Activated T-helper 1 cell treated with anti-CD3 and anti-CD28 coated beads, Interleukin-12 subunit alpha, Interleukin-12 subunit beta, Interleukin-2, Interleukin-4 antibody, amounts not matched to agents 30 ng/mL and 10 ng/mL and 1 ng/mL, durations not matched to agents 14 hours and 24 hours and 36 hours (primary cell): ENCODE data around the gene GALNT14. TPM values are rescaled to one million over a fixed set of nuclear protein-coding genes. Genes with fewer than 3 reads are reported as not detected.

Source experiments
- DNase-seq: peaks from one replicate; pipeline ENCODE4 v3.0.0; 2021; ENCODE audit warnings: low spot score
- H3K27ac Mint-ChIP-seq: one replicate; pipeline ENCODE4 v1.8.0; 2021; ENCODE audit warnings: mild to moderate bottlenecking, mixed read lengths
- H3K27me3 Mint-ChIP-seq: one replicate; pipeline ENCODE4 v1.8.0; 2022; ENCODE audit warnings: mild to moderate bottlenecking, moderate library complexity, mixed read lengths; ENCODE audit not compliant: insufficient read depth
- H3K36me3 Mint-ChIP-seq: one replicate; pipeline ENCODE4 v1.8.0; 2021; ENCODE audit warnings: low read depth, mixed read lengths
- H3K4me1 Mint-ChIP-seq: one replicate; pipeline ENCODE4 v1.8.0; 2021; ENCODE audit warnings: low read depth, mixed read lengths
- H3K4me3 Mint-ChIP-seq: one replicate; pipeline ENCODE4 v1.8.0; 2021; ENCODE audit warnings: mild to moderate bottlenecking, moderate library complexity, mixed read lengths
- H3K9me3 Mint-ChIP-seq: one replicate; pipeline ENCODE4 v1.8.0; 2021; ENCODE audit warnings: mixed read lengths
- intact Hi-C: fragments of 100-400 bp; cut with micrococcal nuclease; formaldehyde crosslinking; loops from one replicate; pipeline ENCODE4 v1.15.1; 2024
- total RNA-seq: library from RNA; stranded (reverse); gene quantifications from 2 replicates; pipeline ENCODE4 v1.2.3, GENCODE V29; 2022

The GALNT14 gene
- total RNA-seq, 1 donor from 2014 or later = 0.21 TPM

DNA sequence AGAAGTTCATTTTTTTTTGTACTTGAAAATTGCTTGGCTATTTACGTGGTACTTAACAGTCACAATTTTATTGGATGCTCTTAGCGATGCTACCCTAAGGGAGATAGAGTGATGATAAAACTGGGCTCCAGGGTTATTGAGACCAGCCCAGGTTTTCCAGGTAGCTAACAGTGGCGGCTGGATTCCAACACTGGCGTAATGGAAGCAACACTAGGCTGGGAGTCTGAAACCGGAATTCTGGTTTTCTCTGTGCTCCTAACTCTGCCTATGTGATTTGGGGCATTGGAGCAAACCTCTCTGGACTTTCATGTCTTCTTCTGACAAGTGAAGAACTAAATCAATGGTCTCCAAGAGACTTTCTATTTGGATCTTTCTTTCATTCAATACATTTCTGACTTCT is 9.4 kb upstream of the GALNT14 start:
- H3K36me3 Mint-ChIP-seq = no peaks in the 10 kb centered on the region
- no peaks in the 10 kb centered on the region for H3K9me3 Mint-ChIP-seq
- H3K27me3 Mint-ChIP-seq = peaks cover 20% of the 10 kb centered on the region
- H3K4me3 Mint-ChIP-seq = no peak overlapping the region
- intact Hi-C loops = no loop called here
- no peak for DNase-seq
- no peaks in the 10 kb centered on the region for H3K4me1 Mint-ChIP-seq
- no peak overlapping the region for H3K27ac Mint-ChIP-seq

DNA sequence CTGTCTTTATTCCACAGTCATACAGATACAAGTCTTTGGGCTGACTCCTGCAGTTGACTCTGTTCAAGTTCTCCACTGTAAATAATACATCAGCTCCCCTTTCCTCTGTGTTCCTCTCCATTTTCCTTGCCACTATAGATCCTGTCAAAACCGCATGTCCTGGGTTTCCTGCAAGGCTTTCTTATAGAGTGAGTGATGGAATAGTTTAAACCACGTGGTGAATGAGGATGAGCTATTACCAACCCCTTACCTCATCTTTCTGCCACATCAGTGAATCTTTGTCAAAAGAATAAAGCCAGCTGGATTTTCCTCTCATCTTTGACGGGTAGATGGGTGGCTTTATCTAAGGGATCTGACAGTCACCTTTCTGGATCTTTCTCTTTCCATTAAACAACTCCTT is 3.9 kb upstream of the GALNT14 start:
- intact Hi-C loops = no loop called here
- peaks cover under 1% of the 10 kb centered on the region for H3K4me1 Mint-ChIP-seq
- H3K36me3 Mint-ChIP-seq = no peaks in the 10 kb centered on the region
- no peaks in the 10 kb centered on the region for H3K9me3 Mint-ChIP-seq
- H3K27me3 Mint-ChIP-seq = peaks cover 37% of the 10 kb centered on the region
- no peak for DNase-seq
- H3K27ac Mint-ChIP-seq = no peak overlapping the region
- no peak overlapping the region for H3K4me3 Mint-ChIP-seq

DNA sequence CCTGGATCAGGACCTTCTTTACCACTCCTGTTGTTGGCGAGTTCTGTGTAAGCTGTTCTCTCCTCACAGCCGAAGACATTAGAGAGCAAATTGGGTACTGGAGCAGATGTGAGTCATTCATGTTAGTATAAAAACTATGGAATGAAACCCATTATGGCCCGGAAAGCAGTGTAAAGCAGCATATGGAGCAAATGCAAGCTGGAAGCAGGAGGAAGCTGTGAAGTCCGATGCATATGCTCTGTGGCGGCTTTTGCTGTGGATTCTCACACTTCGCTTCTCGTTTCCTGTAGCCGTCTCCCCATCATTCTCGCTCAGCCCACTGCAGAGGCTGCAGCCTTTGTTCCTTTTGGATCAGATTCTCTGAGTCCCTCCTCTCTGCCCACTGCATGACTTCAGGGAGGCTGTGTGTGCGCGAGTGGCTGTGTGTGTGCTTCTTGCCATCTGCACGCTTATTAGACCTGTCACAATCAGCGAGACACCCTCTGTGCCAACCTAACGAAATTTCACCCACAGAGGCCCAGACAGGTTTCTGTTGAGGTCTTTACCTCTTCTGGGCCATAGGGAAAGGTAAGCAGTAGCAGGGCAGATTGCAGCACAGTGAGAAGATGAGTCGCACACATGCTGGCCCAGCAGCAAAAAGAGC is 3.3 kb upstream of the GALNT14 start:
- peaks cover 42% of the 10 kb centered on the region for H3K27me3 Mint-ChIP-seq

DNA sequence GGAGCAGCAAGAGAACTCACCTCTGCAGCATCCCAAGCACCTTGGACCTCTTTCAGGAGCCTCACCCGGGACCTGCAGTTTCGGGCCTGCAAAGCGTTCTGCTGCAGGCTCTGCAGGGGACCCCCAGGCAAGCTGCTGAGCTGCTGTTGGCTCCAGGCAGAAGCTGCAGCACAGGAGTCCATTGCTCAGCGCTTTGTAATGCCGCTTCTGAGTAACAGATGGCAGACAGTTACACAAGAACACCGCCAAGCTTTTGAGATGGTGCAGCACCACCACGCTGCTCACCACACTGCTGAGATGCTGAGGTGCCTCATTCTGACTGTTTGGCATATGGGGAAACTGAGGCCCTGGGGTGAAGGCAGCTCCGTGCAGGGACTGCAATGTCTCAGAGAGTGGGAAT is 1.9 kb upstream of the GALNT14 start:
- H3K36me3 Mint-ChIP-seq = no peaks in the 10 kb centered on the region
- DNase-seq = no peak
- no peak overlapping the region for H3K4me3 Mint-ChIP-seq
- H3K9me3 Mint-ChIP-seq = no peaks in the 10 kb centered on the region
- no peak overlapping the region for H3K27ac Mint-ChIP-seq
- H3K27me3 Mint-ChIP-seq = peaks cover 54% of the 10 kb centered on the region
- peaks cover 5% of the 10 kb centered on the region for H3K4me1 Mint-ChIP-seq
- intact Hi-C loops = no loop called here

More for the DNA sequence above, 3.3 kb upstream of the GALNT14 start:
- intact Hi-C loops = no loop called here
- no peak for DNase-seq
- H3K4me1 Mint-ChIP-seq = peaks cover 5% of the 10 kb centered on the region
- no peak overlapping the region for H3K4me3 Mint-ChIP-seq
- H3K36me3 Mint-ChIP-seq = no peaks in the 10 kb centered on the region
- H3K9me3 Mint-ChIP-seq = no peaks in the 10 kb centered on the region
- H3K27ac Mint-ChIP-seq = no peak overlapping the region

DNA sequence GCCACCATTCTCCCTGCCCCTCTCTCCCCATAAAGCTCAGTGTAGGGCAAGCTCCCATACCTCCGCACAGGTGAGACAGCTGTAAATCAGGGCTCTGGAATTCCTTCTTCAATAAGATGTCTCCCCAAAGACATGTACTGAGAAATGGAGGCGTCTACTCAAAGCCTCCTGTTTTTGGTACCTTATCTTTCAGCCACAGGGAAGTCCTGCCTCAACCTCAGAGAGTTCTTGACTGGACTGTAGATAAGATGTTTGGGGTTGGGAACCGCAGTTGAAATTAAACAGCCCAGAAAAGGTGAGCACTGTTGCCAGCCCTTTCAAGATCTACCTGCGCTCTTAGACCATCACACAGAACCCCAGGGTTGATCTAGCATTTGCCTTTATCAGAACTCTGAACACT is 1.4 kb upstream of the GALNT14 start:
- Mint-ChIP-seq H3K9me3 (no peaks in the 10 kb centered on the region), H3K27me3 (peaks cover 57% of the 10 kb centered on the region), H3K4me1 (peaks cover 5% of the 10 kb centered on the region), H3K36me3 (no peaks in the 10 kb centered on the region), H3K4me3 (no peak overlapping the region), H3K27ac (no peak overlapping the region)
- no peak for DNase-seq
- intact Hi-C loops = no loop called here

DNA sequence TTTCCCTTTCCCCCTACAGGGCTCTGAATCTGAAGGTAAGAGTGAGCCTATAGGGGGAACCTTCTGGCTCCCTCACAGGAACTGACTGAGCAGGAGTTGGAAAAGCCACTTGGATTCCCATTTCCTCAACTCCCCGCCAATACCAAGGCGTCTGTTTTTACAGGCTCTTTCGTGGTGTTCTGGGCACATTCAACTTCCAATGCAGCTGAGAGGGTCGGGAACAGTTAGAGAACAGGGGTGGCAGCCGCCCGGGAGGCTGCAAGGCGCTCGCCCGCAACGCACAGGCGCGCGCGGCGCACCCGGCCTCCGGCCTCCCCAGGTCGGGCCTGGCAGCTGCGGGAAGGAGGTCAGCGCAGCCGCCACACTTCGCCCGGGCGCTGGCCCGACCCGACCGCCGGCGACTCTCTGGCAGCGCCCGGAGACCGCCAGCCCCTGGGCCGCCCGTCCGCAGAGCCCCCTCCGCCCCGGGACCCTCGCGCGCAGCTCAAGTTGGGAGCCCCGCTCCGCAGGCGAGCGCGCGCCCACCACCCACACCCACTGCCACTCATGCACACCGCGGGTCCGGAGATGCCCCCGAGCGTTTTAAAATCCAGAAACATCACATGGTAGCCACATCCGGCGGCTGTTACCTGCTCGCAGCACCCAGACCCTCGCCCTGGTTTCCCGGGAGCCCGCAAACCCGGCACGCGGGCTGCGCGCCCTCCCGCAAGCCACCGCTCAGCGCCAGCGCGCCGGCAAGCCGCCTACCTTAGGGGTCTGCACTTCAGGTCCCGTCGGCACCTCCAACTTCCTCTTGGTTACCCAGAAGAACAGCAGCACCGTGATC is 816 bp downstream of the GALNT14 start:
- H3K36me3 Mint-ChIP-seq = no peaks in the 10 kb centered on the region
- no peak overlapping the region for H3K27ac Mint-ChIP-seq
- DNase-seq = no peak
- H3K4me1 Mint-ChIP-seq = peaks cover 5% of the 10 kb centered on the region
- intact Hi-C loops = loop anchor here (1.0 kb wide), 1 partner anchor 196 kb away; no protein-coding TSS in a partner anchor
- H3K9me3 Mint-ChIP-seq = no peaks in the 10 kb centered on the region
- peak overlapping the region; percentile 36 for H3K4me3 Mint-ChIP-seq
- H3K27me3 Mint-ChIP-seq = peaks cover 54% of the 10 kb centered on the region

DNA sequence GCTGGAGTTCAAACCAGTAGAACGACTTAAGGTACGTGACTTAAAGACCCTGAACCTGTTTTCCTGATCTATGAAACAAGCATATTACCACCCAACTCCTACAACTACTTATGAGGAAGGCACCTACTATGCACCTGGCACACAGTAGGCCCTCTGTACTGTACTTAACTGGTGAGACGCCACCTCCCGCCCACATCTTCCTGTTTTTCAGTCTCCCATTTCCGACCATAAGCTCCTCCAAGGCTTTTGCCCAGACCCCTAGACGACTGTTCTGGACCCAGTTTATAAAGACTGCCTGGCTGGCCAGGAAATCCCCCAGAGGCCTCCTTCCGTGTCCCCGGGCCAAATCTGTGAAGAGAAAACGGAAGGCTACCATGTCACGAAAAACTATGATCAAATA is 1.5 kb downstream of the GALNT14 start:
- no peaks in the 10 kb centered on the region for H3K9me3 Mint-ChIP-seq
- no peaks in the 10 kb centered on the region for H3K36me3 Mint-ChIP-seq
- no peak for DNase-seq
- peaks cover 54% of the 10 kb centered on the region for H3K27me3 Mint-ChIP-seq
- intact Hi-C loops = no loop called here
- H3K4me3 Mint-ChIP-seq = peak overlapping the region; percentile 36
- H3K4me1 Mint-ChIP-seq = peaks cover 5% of the 10 kb centered on the region
- no peak overlapping the region for H3K27ac Mint-ChIP-seq

DNA sequence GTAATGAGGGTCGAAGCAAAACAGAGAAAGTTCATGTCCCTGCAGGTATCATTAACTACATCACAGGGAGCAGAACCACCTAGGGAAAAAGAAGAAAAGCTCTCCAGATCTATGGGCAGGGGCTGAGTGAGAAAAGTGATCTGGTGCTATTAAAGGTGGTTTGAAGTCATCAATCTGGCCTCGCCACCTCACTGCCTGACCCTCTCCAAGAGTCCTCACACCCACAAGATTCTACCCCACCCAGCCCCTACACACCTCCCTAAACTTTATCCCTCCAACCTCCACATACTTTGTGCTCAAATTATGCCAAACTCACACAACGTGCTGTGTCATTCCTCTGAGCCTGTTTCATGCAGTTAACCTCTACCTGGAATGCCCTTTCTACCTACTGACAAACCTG is 2.2 kb downstream of the GALNT14 start:
- H3K9me3 Mint-ChIP-seq = no peaks in the 10 kb centered on the region
- H3K4me3 Mint-ChIP-seq = no peak overlapping the region
- intact Hi-C loops = no loop called here
- peaks cover 5% of the 10 kb centered on the region for H3K4me1 Mint-ChIP-seq
- H3K36me3 Mint-ChIP-seq = no peaks in the 10 kb centered on the region
- H3K27ac Mint-ChIP-seq = no peak overlapping the region
- DNase-seq = no peak
- peaks cover 50% of the 10 kb centered on the region for H3K27me3 Mint-ChIP-seq

DNA sequence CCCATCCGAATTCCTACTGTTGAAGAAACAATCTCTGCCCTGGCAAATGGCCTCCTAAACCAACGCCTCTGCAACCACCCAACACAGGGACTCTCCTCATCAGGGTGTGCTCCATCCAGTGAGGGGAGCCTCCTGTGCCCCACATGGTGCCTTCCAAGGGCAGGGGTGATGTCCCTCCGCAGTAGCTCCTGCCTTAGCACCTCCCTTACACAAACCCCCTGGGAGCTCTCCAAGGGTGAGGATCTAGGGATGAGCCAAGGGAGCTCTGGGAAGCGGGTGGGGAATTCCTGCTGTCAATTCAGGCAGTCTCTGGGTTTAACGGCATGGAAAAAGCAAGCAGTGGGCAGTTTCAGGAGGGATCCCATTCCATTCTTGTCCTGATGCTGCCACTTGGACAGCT is 3.8 kb downstream of the GALNT14 start:
- no peak overlapping the region for H3K4me3 Mint-ChIP-seq
- H3K4me1 Mint-ChIP-seq = peaks cover 5% of the 10 kb centered on the region
- H3K27ac Mint-ChIP-seq = no peak overlapping the region
- H3K36me3 Mint-ChIP-seq = no peaks in the 10 kb centered on the region
- H3K27me3 Mint-ChIP-seq = peaks cover 40% of the 10 kb centered on the region
- no peaks in the 10 kb centered on the region for H3K9me3 Mint-ChIP-seq
- intact Hi-C loops = no loop called here
- no peak for DNase-seq

DNA sequence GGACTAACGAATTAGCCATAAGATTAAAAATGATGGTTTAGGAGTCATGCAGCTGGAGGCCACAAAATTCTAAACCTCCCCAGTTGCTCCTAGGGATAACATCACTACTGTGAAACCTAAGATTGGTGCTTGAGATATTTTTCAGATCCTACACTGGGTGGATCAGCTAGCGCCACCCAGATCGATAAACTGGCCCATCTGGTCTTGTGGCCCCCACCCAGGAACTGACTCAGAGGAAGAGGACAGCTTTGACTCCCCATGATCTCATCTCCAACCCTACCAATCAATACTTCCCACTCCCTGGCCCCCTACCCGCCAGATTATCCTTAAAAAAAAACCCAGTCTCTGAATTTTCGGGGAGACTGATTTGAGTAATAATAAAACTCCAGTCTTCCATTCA is 5.5 kb downstream of the GALNT14 start:
- peaks cover 30% of the 10 kb centered on the region for H3K27me3 Mint-ChIP-seq
- H3K9me3 Mint-ChIP-seq = no peaks in the 10 kb centered on the region
- intact Hi-C loops = no loop called here

DNA sequence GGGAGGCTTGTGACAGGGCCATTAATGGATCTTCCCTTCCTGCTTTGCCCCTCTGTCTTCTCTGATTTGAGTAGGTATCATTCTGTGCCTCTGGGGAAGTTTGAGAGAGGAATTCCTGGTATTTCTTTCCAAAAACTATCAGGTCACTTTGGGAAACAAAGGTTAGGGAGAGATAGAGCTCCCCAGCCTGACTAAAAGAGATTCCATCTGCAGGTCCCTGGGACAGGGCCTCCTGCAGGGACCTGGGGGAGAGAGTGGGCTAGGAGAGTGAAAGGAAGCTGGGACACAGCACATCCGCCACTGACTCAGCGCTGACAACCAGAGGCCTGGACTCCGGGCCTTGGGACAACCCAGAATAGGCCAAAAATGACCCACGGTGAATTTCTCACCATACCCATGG is 6.4 kb downstream of the GALNT14 start:
- Mint-ChIP-seq H3K27me3 (peaks cover 28% of the 10 kb centered on the region), H3K4me1 (peaks cover 2% of the 10 kb centered on the region), H3K9me3 (no peaks in the 10 kb centered on the region), H3K27ac (no peak overlapping the region), H3K4me3 (no peak overlapping the region), H3K36me3 (no peaks in the 10 kb centered on the region)
- intact Hi-C loops = no loop called here
- DNase-seq = no peak

More for the DNA sequence above, 5.5 kb downstream of the GALNT14 start:
- no peak overlapping the region for H3K27ac Mint-ChIP-seq
- no peak overlapping the region for H3K4me3 Mint-ChIP-seq
- H3K36me3 Mint-ChIP-seq = no peaks in the 10 kb centered on the region
- no peak for DNase-seq
- peaks cover 5% of the 10 kb centered on the region for H3K4me1 Mint-ChIP-seq

DNA sequence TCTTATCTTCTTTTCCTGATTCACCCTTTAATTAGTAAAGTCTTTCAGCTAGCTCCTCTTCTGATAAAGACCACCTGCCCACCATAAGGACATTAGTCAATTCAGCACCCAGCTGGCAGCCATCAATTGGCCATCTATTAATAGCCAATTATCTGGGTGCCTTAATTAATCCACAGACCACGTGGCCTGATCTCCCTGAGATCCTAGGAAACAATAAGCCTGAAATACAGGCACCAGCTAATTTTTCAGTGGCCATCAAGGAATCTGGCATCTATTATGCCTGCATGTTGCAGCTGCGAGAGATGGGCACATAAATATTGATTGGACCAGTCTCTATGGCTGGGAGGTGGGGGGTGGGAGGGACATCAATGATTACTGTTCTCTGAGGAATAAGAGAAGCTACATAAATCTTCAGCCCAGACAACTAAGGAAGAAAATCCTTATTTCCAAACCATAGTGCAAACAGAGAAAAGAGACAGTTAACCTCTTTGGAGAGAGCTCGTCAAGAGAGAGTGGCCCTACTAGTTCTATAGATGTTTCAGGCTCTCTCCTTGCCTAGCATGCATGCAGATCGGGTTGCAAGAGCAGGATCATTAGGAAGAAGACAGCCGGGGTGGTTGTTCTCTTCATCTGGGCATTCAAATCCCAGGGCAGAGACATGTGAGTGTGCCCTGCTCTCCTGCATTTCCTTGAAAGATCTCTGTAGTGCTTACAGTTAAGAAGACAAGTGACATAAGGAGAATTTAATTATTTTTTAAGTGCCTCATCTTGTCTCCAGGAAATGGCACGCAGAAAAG is 8.7 kb downstream of the GALNT14 start:
- peaks cover 7% of the 10 kb centered on the region for H3K27me3 Mint-ChIP-seq
- intact Hi-C loops = no loop called here
- no peaks in the 10 kb centered on the region for H3K4me1 Mint-ChIP-seq
- no peaks in the 10 kb centered on the region for H3K36me3 Mint-ChIP-seq
- no peaks in the 10 kb centered on the region for H3K9me3 Mint-ChIP-seq
- H3K4me3 Mint-ChIP-seq = no peak overlapping the region
- no peak for DNase-seq
- H3K27ac Mint-ChIP-seq = no peak overlapping the region

DNA sequence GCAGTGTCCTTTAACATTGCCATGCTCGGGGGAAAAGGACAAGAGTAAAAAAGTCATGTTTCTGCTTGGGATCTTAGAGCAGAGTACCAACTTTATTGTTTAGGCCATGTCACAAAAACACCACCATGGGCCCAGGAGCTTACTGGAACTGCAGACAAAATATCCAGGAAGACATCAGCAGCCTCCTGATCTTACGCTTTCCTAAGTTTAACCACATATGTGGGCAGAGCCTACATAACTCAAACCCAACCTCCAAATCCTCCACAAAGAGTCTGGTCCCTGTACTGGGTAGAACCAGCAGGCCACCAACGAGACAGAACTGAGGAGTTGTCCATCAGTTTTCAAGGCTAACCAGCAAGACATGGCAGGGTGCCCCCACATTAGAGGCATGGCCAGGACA is 10.3 kb downstream of the GALNT14 start:
- no peak overlapping the region for H3K4me3 Mint-ChIP-seq
- H3K9me3 Mint-ChIP-seq = no peaks in the 10 kb centered on the region
- DNase-seq = no peak
- peaks cover 3% of the 10 kb centered on the region for H3K27me3 Mint-ChIP-seq
- H3K4me1 Mint-ChIP-seq = no peaks in the 10 kb centered on the region
- intact Hi-C loops = no loop called here
- H3K27ac Mint-ChIP-seq = no peak overlapping the region
- no peaks in the 10 kb centered on the region for H3K36me3 Mint-ChIP-seq
